ENCODE data around the gene ARSB. TPM values are rescaled to one million over a fixed set of nuclear protein-coding genes. Genes with fewer than 3 reads are reported as not detected.

The ARSB gene
- total RNA-seq = 33.6 and 38.4 TPM in 2 replicates

DNA sequence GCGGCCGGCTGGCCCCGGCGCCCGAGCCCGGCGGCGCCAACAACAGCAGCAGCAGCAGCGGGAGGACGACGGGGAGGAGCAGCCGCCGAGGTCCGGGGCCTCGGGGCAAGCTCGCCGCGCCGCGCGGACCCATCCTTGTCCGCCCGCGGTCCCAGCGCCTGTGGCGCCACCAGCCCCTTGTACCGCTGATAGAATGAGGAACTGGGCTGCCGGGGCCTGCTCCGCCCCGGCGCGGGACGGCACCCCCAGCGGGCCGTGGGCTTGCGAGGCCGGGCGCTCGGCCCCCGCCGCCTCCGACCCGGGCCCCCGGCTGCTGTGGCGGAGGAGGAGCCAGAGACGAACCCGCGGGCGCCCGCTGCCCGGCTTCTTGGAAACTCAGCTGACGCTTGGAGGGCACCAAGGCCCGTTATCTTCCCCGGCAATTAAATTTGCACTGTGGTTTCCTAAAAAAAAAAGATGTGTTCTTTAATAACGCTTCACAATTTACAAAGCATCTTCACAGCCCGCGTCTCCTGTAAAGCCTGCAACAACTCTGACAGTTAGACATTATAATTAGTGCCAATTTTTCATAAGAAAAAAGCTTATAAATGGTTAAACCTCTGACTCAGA, at the start of gene ARSB:
Gene ARSB (minus strand): TSS at position 195 of the 609 bp plus-strand sequence. CDS start 62 bp downstream, at position 133.
- TF ChIP-seq, protein P1, sequence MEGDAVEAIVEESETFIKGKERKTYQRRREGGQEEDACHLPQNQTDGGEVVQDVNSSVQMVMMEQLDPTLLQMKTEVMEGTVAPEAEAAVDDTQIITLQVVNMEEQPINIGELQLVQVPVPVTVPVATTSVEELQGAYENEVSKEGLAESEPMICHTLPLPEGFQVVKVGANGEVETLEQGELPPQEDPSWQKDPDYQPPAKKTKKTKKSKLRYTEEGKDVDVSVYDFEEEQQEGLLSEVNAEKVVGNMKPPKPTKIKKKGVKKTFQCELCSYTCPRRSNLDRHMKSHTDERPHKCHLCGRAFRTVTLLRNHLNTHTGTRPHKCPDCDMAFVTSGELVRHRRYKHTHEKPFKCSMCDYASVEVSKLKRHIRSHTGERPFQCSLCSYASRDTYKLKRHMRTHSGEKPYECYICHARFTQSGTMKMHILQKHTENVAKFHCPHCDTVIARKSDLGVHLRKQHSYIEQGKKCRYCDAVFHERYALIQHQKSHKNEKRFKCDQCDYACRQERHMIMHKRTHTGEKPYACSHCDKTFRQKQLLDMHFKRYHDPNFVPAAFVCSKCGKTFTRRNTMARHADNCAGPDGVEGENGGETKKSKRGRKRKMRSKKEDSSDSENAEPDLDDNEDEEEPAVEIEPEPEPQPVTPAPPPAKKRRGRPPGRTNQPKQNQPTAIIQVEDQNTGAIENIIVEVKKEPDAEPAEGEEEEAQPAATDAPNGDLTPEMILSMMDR (IDR thresholded peaks at IDR 0.05; ENCODE audit: extremely low read depth, low read depth, low read length) = no peak
- Histone ChIP-seq H3K36me3 (ENCODE audit: insufficient read depth, low read length) (no peaks in the 10 kb centered on the region), H3K9me3 (ENCODE audit: low read depth, low read length) (no peaks in the 10 kb centered on the region), H4K20me1 (ENCODE audit: insufficient read depth, low read length) (no peaks in the 10 kb centered on the region), H3K27me3 (ENCODE audit: insufficient read depth, low read length) (no peaks in the 10 kb centered on the region), H3K4me1 (ENCODE audit: insufficient read depth, low read length) (peaks cover 33% of the 10 kb centered on the region), H3K4me2 (ENCODE audit: insufficient read depth, low read length) (peak within 1 kb of the TSS; percentile 95), H3K79me2 (ENCODE audit: insufficient read depth, low read length) (peaks cover 22% of the 10 kb centered on the region), H3K4me3 (ENCODE audit: insufficient read depth, low read length) (peak within 1 kb of the TSS; percentile 74), H3K27ac (ENCODE audit: low read depth, low read length) (peak within 1 kb of the TSS; percentile 79), H2AFZ (ENCODE audit: low read length) (peak within 1 kb of the TSS; percentile 65)
- peak; percentile 80 for DNase-seq (ENCODE audit: insufficient read length, low spot score, missing footprints)

DNA sequence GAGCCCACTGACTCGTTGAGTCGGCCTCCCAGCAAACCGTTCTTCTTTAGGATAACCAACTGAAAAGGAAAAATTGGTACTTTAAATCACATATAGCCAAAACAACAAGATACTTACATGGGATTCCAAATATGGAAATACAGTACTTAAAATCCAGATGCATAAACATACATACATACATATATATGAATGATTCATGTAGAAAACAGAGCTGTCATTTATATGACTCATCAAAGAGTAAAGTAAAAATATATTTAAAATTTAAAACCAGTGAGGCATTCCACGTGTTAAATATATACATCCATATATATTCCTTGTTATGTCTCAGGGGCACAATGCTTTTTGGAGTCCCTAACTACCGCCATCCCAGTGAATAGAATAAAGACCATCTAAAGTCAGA, 47.7 kb upstream of the ARSB start:
- TF ChIP-seq, protein P1 (IDR thresholded peaks at IDR 0.05; ENCODE audit: extremely low read depth, low read depth, low read length) = no peak
- no peaks in the 10 kb centered on the region for H4K20me1 ChIP-seq (ENCODE audit: insufficient read depth, low read length)
- no peaks in the 10 kb centered on the region for H3K4me1 ChIP-seq (ENCODE audit: insufficient read depth, low read length)
- no peaks in the 10 kb centered on the region for H3K36me3 ChIP-seq (ENCODE audit: insufficient read depth, low read length)
- no peak overlapping the region for H3K27ac ChIP-seq (ENCODE audit: low read depth, low read length)
- no peak overlapping the region for H3K4me3 ChIP-seq (ENCODE audit: insufficient read depth, low read length)
- DNase-seq (ENCODE audit: insufficient read length, low spot score, missing footprints) = no peak
- no peaks in the 10 kb centered on the region for H3K9me3 ChIP-seq (ENCODE audit: low read depth, low read length)
- no peak overlapping the region for H2AFZ ChIP-seq (ENCODE audit: low read length)
- no peaks in the 10 kb centered on the region for H3K27me3 ChIP-seq (ENCODE audit: insufficient read depth, low read length)
- no peaks in the 10 kb centered on the region for H3K79me2 ChIP-seq (ENCODE audit: insufficient read depth, low read length)
- H3K4me2 ChIP-seq (ENCODE audit: insufficient read depth, low read length) = no peak overlapping the region

DNA sequence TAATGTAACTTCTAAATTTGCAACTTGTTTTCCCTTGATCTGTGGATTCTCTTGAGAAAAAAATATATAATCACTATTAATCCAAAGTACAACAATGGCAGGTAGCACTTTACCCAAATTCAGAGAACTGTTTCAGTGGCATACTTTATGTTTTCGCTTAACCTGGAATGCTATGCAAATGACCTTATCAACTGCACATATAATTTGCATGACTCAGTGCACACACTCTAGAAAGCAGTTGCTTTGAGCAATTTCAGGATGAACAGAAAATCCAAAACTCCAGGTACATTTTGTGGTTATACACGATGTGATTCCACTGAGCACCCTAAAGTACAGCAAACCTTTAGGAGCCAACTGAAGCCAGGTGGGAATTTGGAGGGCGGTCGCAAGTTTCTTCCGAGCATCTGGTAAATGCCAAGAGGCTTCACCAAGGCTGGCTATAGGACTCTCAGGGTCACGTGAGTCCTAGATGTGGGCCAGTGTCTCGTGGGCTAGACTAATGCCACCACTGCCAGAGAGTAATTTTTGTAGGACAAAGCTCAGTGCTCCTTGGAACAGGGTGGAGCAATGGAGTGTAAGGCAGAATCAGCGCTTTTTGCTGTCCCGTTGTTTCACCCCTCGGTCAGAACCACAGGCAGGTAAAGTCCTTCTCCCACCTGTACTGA, 47.1 kb upstream of the ARSB start:
- DNase-seq (ENCODE audit: insufficient read length, low spot score, missing footprints) = peak; percentile 30
- Histone ChIP-seq H3K79me2 (ENCODE audit: insufficient read depth, low read length) (no peaks in the 10 kb centered on the region), H3K4me2 (ENCODE audit: insufficient read depth, low read length) (no peak overlapping the region), H2AFZ (ENCODE audit: low read length) (no peak overlapping the region), H4K20me1 (ENCODE audit: insufficient read depth, low read length) (no peaks in the 10 kb centered on the region), H3K27ac (ENCODE audit: low read depth, low read length) (no peak overlapping the region), H3K36me3 (ENCODE audit: insufficient read depth, low read length) (no peaks in the 10 kb centered on the region), H3K4me3 (ENCODE audit: insufficient read depth, low read length) (no peak overlapping the region), H3K9me3 (ENCODE audit: low read depth, low read length) (no peaks in the 10 kb centered on the region), H3K27me3 (ENCODE audit: insufficient read depth, low read length) (peaks cover 3% of the 10 kb centered on the region), H3K4me1 (ENCODE audit: insufficient read depth, low read length) (no peaks in the 10 kb centered on the region)
- TF ChIP-seq, protein P1 (IDR thresholded peaks at IDR 0.05; ENCODE audit: extremely low read depth, low read depth, low read length) = no peak

DNA sequence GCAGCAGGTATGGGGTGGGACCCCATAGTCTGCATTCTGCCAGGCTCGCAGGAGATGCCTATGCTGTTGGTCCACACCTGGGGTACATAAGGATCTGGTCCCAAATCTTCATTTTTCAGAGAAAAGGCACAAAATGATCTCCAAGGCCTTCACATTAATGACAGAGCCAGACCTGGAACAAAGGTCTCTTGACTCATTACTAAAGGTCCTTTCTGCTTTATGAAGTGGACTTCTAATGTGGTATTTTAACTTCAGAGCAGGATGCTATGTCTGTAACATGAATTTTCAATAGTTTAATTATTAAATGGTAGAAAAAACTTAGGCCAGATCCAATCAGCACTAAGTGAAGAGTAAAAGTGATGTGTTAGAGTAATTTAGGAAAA, 46.4 kb upstream of the ARSB start:
- no peaks in the 10 kb centered on the region for H4K20me1 ChIP-seq (ENCODE audit: insufficient read depth, low read length)

More for the DNA sequence above, 46.4 kb upstream of the ARSB start:
- Histone ChIP-seq H3K9me3 (ENCODE audit: low read depth, low read length) (no peaks in the 10 kb centered on the region), H3K36me3 (ENCODE audit: insufficient read depth, low read length) (no peaks in the 10 kb centered on the region), H3K4me1 (ENCODE audit: insufficient read depth, low read length) (no peaks in the 10 kb centered on the region), H3K79me2 (ENCODE audit: insufficient read depth, low read length) (no peaks in the 10 kb centered on the region), H2AFZ (ENCODE audit: low read length) (no peak overlapping the region), H3K27ac (ENCODE audit: low read depth, low read length) (no peak overlapping the region), H3K4me3 (ENCODE audit: insufficient read depth, low read length) (no peak overlapping the region), H3K27me3 (ENCODE audit: insufficient read depth, low read length) (peaks cover 9% of the 10 kb centered on the region), H3K4me2 (ENCODE audit: insufficient read depth, low read length) (no peak overlapping the region)
- DNase-seq (ENCODE audit: insufficient read length, low spot score, missing footprints) = no peak
- TF ChIP-seq, protein P1 (IDR thresholded peaks at IDR 0.05; ENCODE audit: extremely low read depth, low read depth, low read length) = no peak
